SKM-1 (cell line): ENCODE results near the gene TDRD1.

Source experiments
- DNase-seq: peaks from one replicate; lab custom pipeline; 2025; ENCODE audit not compliant: unreplicated experiment; lab: John Stamatoyannopoulos, UW

The TDRD1 gene

GRCh38 chr10:114228156-114228555 lies 49.0 kb downstream of the TDRD1 start:
- no peak for DNase-seq

GRCh38 chr10:114232561-114233176 lies 53.5 kb downstream of the TDRD1 start:
- DNase-seq: no peak

GRCh38 chr10:114233482-114233881 lies 54.3 kb downstream of the TDRD1 start:
- no peak for DNase-seq

- no peak for DNase-seq
These were observed 55.0 kb downstream of the TDRD1 start for GRCh38 chr10:114234132-114234531.

- no peak for DNase-seq
These were observed 60.2 kb downstream of the TDRD1 start, which contains the start of gene VWA2 for GRCh38 chr10:114239117-114239993. Gene VWA2, plus strand, starts transcription at chr10:114239254. Its CDS starts 9,460 bp downstream, at chr10:114248714.

- DNase-seq: no peak
These were observed 60.8 kb downstream of the TDRD1 start for GRCh38 chr10:114239994-114240345.

GRCh38 chr10:114242235-114242634 lies 63.1 kb downstream of the TDRD1 start:
- DNase-seq: no peak

GRCh38 chr10:114243661-114244060 lies 64.5 kb downstream of the TDRD1 start:
- DNase-seq: no peak

GRCh38 chr10:114244126-114244525 lies 65.0 kb downstream of the TDRD1 start:
- DNase-seq: no peak

- no peak for DNase-seq
These were observed 66.1 kb downstream of the TDRD1 start for GRCh38 chr10:114245121-114245791.

- no peak for DNase-seq
These were observed 67.6 kb downstream of the TDRD1 start for GRCh38 chr10:114246679-114247305.

GRCh38 chr10:114250236-114250635 lies 71.1 kb downstream of the TDRD1 start:
- no peak for DNase-seq

- no peak for DNase-seq
These were observed 71.6 kb downstream of the TDRD1 start for GRCh38 chr10:114250716-114251115.

- DNase-seq: no peak
These were observed 72.9 kb downstream of the TDRD1 start for GRCh38 chr10:114252092-114252491.

- no peak for DNase-seq
These were observed 73.7 kb downstream of the TDRD1 start for GRCh38 chr10:114252883-114253282.

GRCh38 chr10:114255227-114255626 lies 76.1 kb downstream of the TDRD1 start:
- no peak for DNase-seq

GRCh38 chr10:114256008-114256765 lies 77.0 kb downstream of the TDRD1 start:
- DNase-seq: no peak

- no peak for DNase-seq
These were observed 77.7 kb downstream of the TDRD1 start for GRCh38 chr10:114256822-114257221.

- no peak for DNase-seq
These were observed 78.3 kb downstream of the TDRD1 start for GRCh38 chr10:114257498-114257897.

- DNase-seq: no peak
These were observed 79.2 kb downstream of the TDRD1 start for GRCh38 chr10:114258274-114258840.
